ENCODE measurements around the gene TMA7. TPM values are rescaled to one million over a fixed set of nuclear protein-coding genes. Genes with fewer than 3 reads are reported as not detected.

The TMA7 gene
- total and polyA plus RNA-seq, 2 of the 13 experiments (the other 11 are each of a cell fraction or from before 2014, with no cell fraction given), result 100 to 486 TPM

GRCh38 chr3:48428572-48429316 lies 11.3 kb upstream of the TMA7 start (continued):
- TF ChIP-seq ZNF142 (CRISPR knock-in tag; IDR thresholded peaks at IDR 0.05) (no peak), MZF1 (CRISPR knock-in tag; IDR thresholded peaks at IDR 0.05; ENCODE audit: borderline replicate concordance) (no peak), ZNF784 (CRISPR knock-in tag; IDR thresholded peaks at IDR 0.05; ENCODE audit: borderline replicate concordance) (no peak), EEA1 (CRISPR knock-in tag; IDR thresholded peaks at IDR 0.05; ENCODE audit: borderline replicate concordance) (0 out of 2 replicates have a peak, but pooled peaks have one; percentile 14), ARNT (IDR thresholded peaks at IDR 0.05) (no peak), ZNF619 (CRISPR knock-in tag; IDR thresholded peaks at IDR 0.05) (no peak), ZNF724P (CRISPR knock-in tag; IDR thresholded peaks at IDR 0.05; ENCODE audit: borderline replicate concordance) (no peak), SMARCE1 (IDR thresholded peaks at IDR 0.05; ENCODE audit: borderline replicate concordance) (no peak), ZNF138 (CRISPR knock-in tag; IDR thresholded peaks at IDR 0.05; ENCODE audit: low read depth) (0 out of 2 replicates have a peak, but pooled peaks have one; percentile 27), ZNF629 (CRISPR knock-in tag; conservative IDR thresholded peaks at IDR 0.05) (no peak), NR2F6 (IDR thresholded peaks at IDR 0.05) (peak; percentile 77), NR2F6 (CRISPR knock-in tag; IDR thresholded peaks at IDR 0.05) (peak; percentile 72), KDM6A (CRISPR knock-in tag; IDR thresholded peaks at IDR 0.05; ENCODE audit: low read depth) (no peak; the same call in 1 of the 2 replicates), NCOA1 (CRISPR knock-in tag; IDR thresholded peaks at IDR 0.05) (no peak), NFKB2 (CRISPR knock-in tag; IDR thresholded peaks at IDR 0.05; ENCODE audit: borderline replicate concordance) (no peak), ZNF383 (CRISPR knock-in tag; IDR thresholded peaks at IDR 0.05; ENCODE audit: borderline replicate concordance) (no peak), TBX2 (CRISPR knock-in tag; IDR thresholded peaks at IDR 0.05; ENCODE audit: borderline replicate concordance) (peak; percentile 79; the same call in 1 of the 2 replicates), ZNF703 (CRISPR knock-in tag; IDR thresholded peaks at IDR 0.05; ENCODE audit: borderline replicate concordance) (no peak), SETDB1 (CRISPR knock-in tag; IDR thresholded peaks at IDR 0.05; ENCODE audit: borderline replicate concordance) (no peak), PAXIP1 (CRISPR knock-in tag; conservative IDR thresholded peaks at IDR 0.05) (peak; percentile 88), ZNF354B (CRISPR knock-in tag; IDR thresholded peaks at IDR 0.05) (no peak)
